Nephron progenitor cell (in vitro differentiated cells): ENCODE measurements around the gene GPR139.

Source experiments
- DNase-seq: peaks from one replicate; pipeline ENCODE4 v3.0.0; 2021
- H3K27ac Mint-ChIP-seq: 2 replicates; pipeline ENCODE4 v1.8.0; 2021; ENCODE audit warnings: mild to moderate bottlenecking, moderate library complexity, mixed read lengths
- H3K27me3 Mint-ChIP-seq: 2 replicates; pipeline ENCODE4 v1.8.0; 2021; ENCODE audit warnings: mild to moderate bottlenecking, low read depth, mixed read lengths; ENCODE audit not compliant: poor library complexity
- H3K36me3 Mint-ChIP-seq: 2 replicates; pipeline ENCODE4 v1.8.0; 2021; ENCODE audit warnings: low read depth, mixed read lengths
- H3K4me1 Mint-ChIP-seq: 2 replicates; pipeline ENCODE4 v1.8.0; 2021; ENCODE audit warnings: mixed read lengths
- H3K4me3 Mint-ChIP-seq: 2 replicates; pipeline ENCODE4 v1.8.0; 2021; ENCODE audit warnings: mild to moderate bottlenecking, moderate library complexity, mixed read lengths
- H3K9me3 Mint-ChIP-seq: 2 replicates; pipeline ENCODE4 v1.8.0; 2021; ENCODE audit warnings: mild to moderate bottlenecking, moderate library complexity, mixed read lengths
- CTCF ChIP-seq: fragments of 200-600 bp; sonication (generic); IDR thresholded peaks from 2 replicates; pipeline ENCODE4 v1.5.0; 2021; ENCODE audit warnings: antibody characterized with exemption

The GPR139 gene

GRCh38 chr16:20072146-20072873 lies 1.4 kb downstream of the GPR139 start:
- Mint-ChIP-seq H3K4me1 (peaks cover 11% of the 10 kb centered on the region), H3K36me3 (peaks cover 3% of the 10 kb centered on the region), H3K27me3 (peaks cover 75% of the 10 kb centered on the region), H3K4me3 (peak overlapping the region; percentile 79), H3K27ac (no peak overlapping the region), H3K9me3 (peaks cover 21% of the 10 kb centered on the region)
- TF ChIP-seq CTCF = no peak
- no peak for DNase-seq

GRCh38 chr16:20064931-20065330 lies 8.8 kb downstream of the GPR139 start:
- TF ChIP-seq CTCF = no peak
- H3K4me1 Mint-ChIP-seq = no peaks in the 10 kb centered on the region
- no peak overlapping the region for H3K4me3 Mint-ChIP-seq
- H3K9me3 Mint-ChIP-seq = peaks cover 21% of the 10 kb centered on the region
- peaks cover 9% of the 10 kb centered on the region for H3K27me3 Mint-ChIP-seq
- DNase-seq = no peak
- no peak overlapping the region for H3K27ac Mint-ChIP-seq
- peaks cover 3% of the 10 kb centered on the region for H3K36me3 Mint-ChIP-seq

GRCh38 chr16:20064520-20064919 lies 9.2 kb downstream of the GPR139 start:
- Mint-ChIP-seq H3K4me1 (no peaks in the 10 kb centered on the region), H3K9me3 (peaks cover 19% of the 10 kb centered on the region), H3K36me3 (peaks cover 3% of the 10 kb centered on the region), H3K27ac (no peak overlapping the region), H3K27me3 (peaks cover 9% of the 10 kb centered on the region), H3K4me3 (no peak overlapping the region)
- no peak for TF ChIP-seq CTCF
- DNase-seq = no peak

GRCh38 chr16:20061132-20061531 lies 12.6 kb downstream of the GPR139 start:
- Mint-ChIP-seq H3K27ac (no peak overlapping the region), H3K4me3 (no peak overlapping the region), H3K27me3 (peaks cover 14% of the 10 kb centered on the region), H3K9me3 (no peaks in the 10 kb centered on the region), H3K36me3 (no peaks in the 10 kb centered on the region), H3K4me1 (no peaks in the 10 kb centered on the region)
- no peak for DNase-seq
- TF ChIP-seq CTCF = no peak

- Mint-ChIP-seq H3K27ac (no peak overlapping the region), H3K27me3 (peaks cover 21% of the 10 kb centered on the region), H3K9me3 (no peaks in the 10 kb centered on the region), H3K4me1 (no peaks in the 10 kb centered on the region), H3K36me3 (no peaks in the 10 kb centered on the region), H3K4me3 (no peak overlapping the region)
- no peak for TF ChIP-seq CTCF
- DNase-seq = no peak
These were observed 17.3 kb downstream of the GPR139 start for GRCh38 chr16:20056436-20056835.

- no peaks in the 10 kb centered on the region for H3K36me3 Mint-ChIP-seq
- H3K27me3 Mint-ChIP-seq = peaks cover 20% of the 10 kb centered on the region
- no peak overlapping the region for H3K27ac Mint-ChIP-seq
- TF ChIP-seq CTCF = no peak
- no peaks in the 10 kb centered on the region for H3K4me1 Mint-ChIP-seq
- no peaks in the 10 kb centered on the region for H3K9me3 Mint-ChIP-seq
- no peak overlapping the region for H3K4me3 Mint-ChIP-seq
- DNase-seq = no peak
These were observed 20.4 kb downstream of the GPR139 start for GRCh38 chr16:20053336-20053735.
